Activated CD4-positive, alpha-beta memory T cell treated with anti-CD3 and anti-CD28 coated beads for 36 hours (primary cell): ENCODE data around the gene SLC22A15. TPM values are rescaled to one million over a fixed set of nuclear protein-coding genes. Genes with fewer than 3 reads are reported as not detected.
"Not testable (repeated sequence)": the region's sequence is repeated elsewhere in the genome, so short reads cannot be mapped to it uniquely, and the experiment has no call there.

Experiments used
- CTCF ChIA-PET: fragments of 350-600 bp; sonication (Branson Sonifier 250); formaldehyde crosslinking; loops from one replicate; lab custom pipeline; 2021; ENCODE audit warnings: antibody characterized with exemption, inconsistent platforms; lab: Charles Lee
- POLR2A ChIA-PET: fragments of 350-600 bp; sonication (Branson Sonifier 250); formaldehyde crosslinking; loops from one replicate; lab custom pipeline; 2021; ENCODE audit warnings: antibody characterized with exemption; lab: Charles Lee
- DNase-seq: peaks from one replicate; pipeline ENCODE4 v3.0.0-alpha.2; 2020
- H3K27ac Mint-ChIP-seq: one replicate; pipeline ENCODE4 v1.8.0; 2021; ENCODE audit warnings: mixed read lengths
- H3K27me3 Mint-ChIP-seq: one replicate; pipeline ENCODE4 v1.8.0; 2021; ENCODE audit warnings: mixed read lengths
- H3K36me3 Mint-ChIP-seq: one replicate; pipeline ENCODE4 v1.8.0; 2021; ENCODE audit warnings: mixed read lengths
- H3K4me1 Mint-ChIP-seq: one replicate; pipeline ENCODE4 v1.8.0; 2021; ENCODE audit warnings: low read depth, mixed read lengths
- H3K4me3 Mint-ChIP-seq: one replicate; pipeline ENCODE4 v1.8.0; 2021; ENCODE audit warnings: mild to moderate bottlenecking, mixed read lengths
- H3K9me3 Mint-ChIP-seq: one replicate; pipeline ENCODE4 v1.8.0; 2021; ENCODE audit warnings: mixed read lengths
- intact Hi-C: fragments of 100-400 bp; cut with micrococcal nuclease; formaldehyde crosslinking; loops from one replicate; pipeline ENCODE4 v1.15.1; 2023
- total RNA-seq, 2 experiments: library from RNA; stranded (reverse); gene quantifications; one replicate each; pipeline ENCODE4 v1.2.3, GENCODE V29; 2021

The SLC22A15 gene
- total RNA-seq, 2 experiments from 2014 or later: 0.69 to 1.7 TPM

DNA sequence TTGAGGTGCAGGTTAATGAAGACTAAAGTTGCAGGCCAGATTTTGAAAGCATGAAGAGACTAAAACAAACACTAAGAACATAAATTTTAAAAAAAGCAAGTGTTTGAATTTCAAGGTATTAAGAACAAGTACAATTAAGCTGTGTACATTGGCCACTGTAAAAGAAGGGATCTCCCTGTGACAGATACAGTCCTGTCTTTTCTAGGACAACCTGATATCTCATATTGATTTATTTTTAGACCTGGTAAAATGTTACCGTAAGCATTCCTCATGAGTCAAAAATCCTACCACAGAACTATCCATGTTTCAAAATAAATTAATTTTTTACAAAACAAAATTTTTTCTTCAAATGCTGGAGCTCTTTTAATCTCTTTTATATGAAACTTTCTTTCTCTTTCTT, 39.4 kb downstream of the SLC22A15 start:
- Mint-ChIP-seq H3K27me3 (peaks cover 1% of the 10 kb centered on the region), H3K9me3 (no peaks in the 10 kb centered on the region), H3K36me3 (no peaks in the 10 kb centered on the region), H3K4me1 (no peaks in the 10 kb centered on the region), H3K27ac (no peak overlapping the region), H3K4me3 (no peak overlapping the region)
- DNase-seq: no peak
- CTCF ChIA-PET: no interaction called here
- intact Hi-C loops: no loop called here
- POLR2A ChIA-PET: no interaction called here

DNA sequence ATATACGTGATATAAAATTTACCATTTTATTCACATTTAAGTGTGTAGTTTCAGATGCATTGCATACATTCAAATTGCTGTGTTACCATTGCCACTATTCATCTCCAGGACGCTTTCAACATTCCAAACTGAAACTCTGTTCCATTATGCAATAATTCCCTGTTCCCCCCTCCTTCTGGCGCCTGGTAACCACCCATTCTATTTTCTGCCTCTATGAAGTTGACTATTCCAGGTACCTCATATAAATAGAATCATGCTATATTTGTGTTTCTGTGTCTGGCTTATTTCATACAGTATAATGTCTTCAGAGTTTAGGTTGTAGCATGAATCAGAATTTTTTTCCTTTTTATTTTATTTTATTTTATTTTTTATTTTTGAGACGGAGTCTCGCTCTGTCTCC, 41.7 kb downstream of the SLC22A15 start:
- intact Hi-C loops: no loop called here
- Mint-ChIP-seq H3K27ac (no peak overlapping the region), H3K9me3 (no peaks in the 10 kb centered on the region), H3K4me3 (no peak overlapping the region), H3K4me1 (no peaks in the 10 kb centered on the region), H3K36me3 (no peaks in the 10 kb centered on the region), H3K27me3 (peaks cover 1% of the 10 kb centered on the region)
- no peak for DNase-seq
- CTCF ChIA-PET: no interaction called here
- POLR2A ChIA-PET: no interaction called here

DNA sequence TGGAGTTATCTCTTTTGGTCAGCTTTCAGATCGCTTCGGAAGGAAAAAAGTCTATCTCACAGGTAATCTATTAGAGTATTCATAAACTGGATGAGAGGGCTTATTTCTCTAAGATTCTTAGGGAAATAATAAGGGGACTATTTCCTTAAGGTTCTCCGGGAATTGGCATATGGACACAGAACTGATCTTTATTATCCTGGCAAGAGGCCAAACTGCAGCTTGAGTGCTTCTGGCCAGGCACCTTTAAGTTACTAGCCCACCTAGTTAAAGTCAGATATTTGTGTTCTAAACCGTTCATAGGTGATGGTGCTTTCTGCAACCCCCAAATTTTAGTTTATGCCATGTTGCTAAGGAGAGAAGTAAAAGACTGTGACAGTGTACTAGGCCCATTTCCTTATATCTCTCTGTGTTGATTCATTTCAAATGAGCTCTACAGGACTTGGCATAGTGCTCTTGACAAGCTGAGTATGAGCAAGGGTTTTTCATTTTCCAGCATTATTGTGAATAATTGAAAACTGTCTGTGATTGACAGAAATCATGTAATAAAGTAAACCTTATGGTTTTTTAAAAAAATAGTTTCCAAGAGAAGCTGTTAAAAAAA, 43.4 kb downstream of the SLC22A15 start:
- DNase-seq: no peak
- Mint-ChIP-seq H3K27ac (no peak overlapping the region), H3K9me3 (no peaks in the 10 kb centered on the region), H3K4me3 (no peak overlapping the region), H3K36me3 (no peaks in the 10 kb centered on the region), H3K27me3 (peaks cover 1% of the 10 kb centered on the region), H3K4me1 (no peaks in the 10 kb centered on the region)
- intact Hi-C loops: no loop called here
- POLR2A ChIA-PET: no interaction called here
- CTCF ChIA-PET: interaction anchor here (0.6 to 4.5 kb wide), 18 partner anchors 9 to 881 kb away, joined by 3 to 32 read pairs (median 5); no protein-coding TSS in a partner anchor

DNA sequence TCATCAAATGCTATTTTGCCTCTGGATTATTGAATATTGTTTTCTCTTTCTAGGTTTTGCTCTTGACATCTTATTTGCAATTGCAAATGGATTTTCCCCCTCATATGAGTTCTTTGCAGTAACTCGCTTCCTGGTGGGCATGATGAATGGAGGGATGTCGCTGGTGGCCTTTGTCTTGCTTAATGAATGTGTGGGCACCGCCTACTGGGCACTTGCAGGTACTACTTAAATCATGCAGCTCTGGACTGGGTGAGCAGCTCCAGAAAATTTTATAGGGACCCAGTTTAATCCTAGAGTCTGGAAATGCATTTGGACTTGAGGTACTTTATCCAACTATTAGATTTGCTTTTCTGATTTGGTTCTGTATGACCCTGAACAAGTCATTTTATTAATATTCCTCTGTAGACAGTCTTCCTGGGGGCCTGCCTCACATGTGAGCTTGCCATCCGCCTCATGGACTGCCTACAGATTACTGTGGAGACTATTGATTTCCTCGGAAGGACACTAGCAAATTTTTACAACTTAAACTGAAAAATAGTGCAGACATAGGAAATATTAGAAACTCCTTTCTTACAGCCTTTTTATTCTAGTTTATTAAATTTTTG, 44.5 kb downstream of the SLC22A15 start:
- POLR2A ChIA-PET: no interaction called here
- intact Hi-C loops: no loop called here
- no peak overlapping the region for H3K27ac Mint-ChIP-seq
- CTCF ChIA-PET: interaction anchor here (0.6 to 4.5 kb wide), 23 partner anchors 8 to 882 kb away, joined by 3 to 32 read pairs (median 5); no protein-coding TSS in a partner anchor
- DNase-seq: peak; percentile 65
- no peaks in the 10 kb centered on the region for H3K36me3 Mint-ChIP-seq
- H3K4me3 Mint-ChIP-seq: no peak overlapping the region
- no peaks in the 10 kb centered on the region for H3K9me3 Mint-ChIP-seq
- H3K4me1 Mint-ChIP-seq: no peaks in the 10 kb centered on the region
- H3K27me3 Mint-ChIP-seq: peaks cover 1% of the 10 kb centered on the region

GRCh38 chr1:116024626-116025025, 48.3 kb downstream of the SLC22A15 start:
- POLR2A ChIA-PET: no interaction called here
- CTCF ChIA-PET: interaction anchor here (0.9 kb wide), 1 partner anchor 416 kb away, joined by 3 read pairs; no protein-coding TSS in a partner anchor
- intact Hi-C loops: no loop called here

GRCh38 chr1:116026631-116027030, 50.3 kb downstream of the SLC22A15 start:
- Mint-ChIP-seq H3K36me3 (no peaks in the 10 kb centered on the region), H3K4me1 (no peaks in the 10 kb centered on the region), H3K27ac (no peak overlapping the region), H3K27me3 (no peaks in the 10 kb centered on the region), H3K4me3 (no peak overlapping the region), H3K9me3 (no peaks in the 10 kb centered on the region)
- intact Hi-C loops: no loop called here
- POLR2A ChIA-PET: no interaction called here
- DNase-seq: no peak
- CTCF ChIA-PET: no interaction called here

More at GRCh38 chr1:116024626-116025025, 48.3 kb downstream of the SLC22A15 start:
- no peaks in the 10 kb centered on the region for H3K9me3 Mint-ChIP-seq
- H3K4me1 Mint-ChIP-seq: no peaks in the 10 kb centered on the region
- no peak overlapping the region for H3K4me3 Mint-ChIP-seq
- H3K36me3 Mint-ChIP-seq: no peaks in the 10 kb centered on the region
- DNase-seq: no peak
- H3K27me3 Mint-ChIP-seq: peaks cover 1% of the 10 kb centered on the region
- H3K27ac Mint-ChIP-seq: no peak overlapping the region

DNA sequence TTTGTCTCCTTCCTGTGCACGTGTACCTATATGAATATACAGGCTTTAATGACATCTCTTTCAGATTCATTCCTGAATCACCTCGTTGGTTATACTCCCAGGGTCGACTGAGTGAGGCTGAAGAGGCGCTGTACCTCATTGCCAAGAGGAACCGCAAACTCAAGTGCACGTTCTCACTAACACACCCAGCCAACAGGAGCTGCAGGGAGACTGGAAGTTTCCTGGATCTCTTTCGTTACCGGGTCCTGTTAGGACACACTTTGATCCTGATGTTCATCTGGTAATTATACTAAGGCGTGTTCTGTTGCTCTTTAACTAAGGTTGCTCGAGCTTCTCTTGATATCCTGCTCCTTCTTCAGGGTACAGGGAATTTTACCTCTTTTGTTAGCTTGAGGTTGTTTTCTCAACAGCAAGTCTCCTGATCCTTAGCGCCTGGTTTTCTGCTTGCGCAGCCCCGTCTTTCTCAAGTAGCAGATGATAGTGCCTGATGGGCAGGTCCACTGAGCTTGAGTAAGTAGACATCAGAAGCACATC, 55.1 kb downstream of the SLC22A15 start:
- POLR2A ChIA-PET: no interaction called here
- H3K4me1 Mint-ChIP-seq: no peaks in the 10 kb centered on the region
- no peaks in the 10 kb centered on the region for H3K36me3 Mint-ChIP-seq
- CTCF ChIA-PET: no interaction called here
- no peak overlapping the region for H3K27ac Mint-ChIP-seq
- H3K27me3 Mint-ChIP-seq: no peaks in the 10 kb centered on the region
- intact Hi-C loops: no loop called here
- no peaks in the 10 kb centered on the region for H3K9me3 Mint-ChIP-seq
- H3K4me3 Mint-ChIP-seq: no peak overlapping the region
- no peak for DNase-seq

- H3K4me3 Mint-ChIP-seq: no peak overlapping the region
- no peak for DNase-seq
- no peaks in the 10 kb centered on the region for H3K36me3 Mint-ChIP-seq
- intact Hi-C loops: no loop called here
- H3K27ac Mint-ChIP-seq: no peak overlapping the region
- no peaks in the 10 kb centered on the region for H3K4me1 Mint-ChIP-seq
- H3K9me3 Mint-ChIP-seq: no peaks in the 10 kb centered on the region
- ChIA-PET POLR2A (no interaction called here), CTCF (interaction anchor here (2.6 kb wide), 1 partner anchor 12 kb away, joined by 8 read pairs; no protein-coding TSS in a partner anchor)
- no peaks in the 10 kb centered on the region for H3K27me3 Mint-ChIP-seq
Observed at GRCh38 chr1:116033322-116033721, 57.0 kb downstream of the SLC22A15 start.

- Mint-ChIP-seq H3K4me3 (no peak overlapping the region), H3K4me1 (no peaks in the 10 kb centered on the region), H3K9me3 (no peaks in the 10 kb centered on the region), H3K36me3 (no peaks in the 10 kb centered on the region), H3K27me3 (peaks cover 4% of the 10 kb centered on the region), H3K27ac (no peak overlapping the region)
- no peak for DNase-seq
- ChIA-PET CTCF (no interaction called here), POLR2A (no interaction called here)
- intact Hi-C loops: no loop called here
Observed at GRCh38 chr1:116036255-116036654, 59.9 kb downstream of the SLC22A15 start.

- H3K27me3 Mint-ChIP-seq: peaks cover 4% of the 10 kb centered on the region
- H3K9me3 Mint-ChIP-seq: no peaks in the 10 kb centered on the region
- no peak overlapping the region for H3K4me3 Mint-ChIP-seq
- DNase-seq: no peak
- H3K36me3 Mint-ChIP-seq: no peaks in the 10 kb centered on the region
- CTCF ChIA-PET: no interaction called here
- intact Hi-C loops: no loop called here
- POLR2A ChIA-PET: no interaction called here
- no peaks in the 10 kb centered on the region for H3K4me1 Mint-ChIP-seq
- H3K27ac Mint-ChIP-seq: no peak overlapping the region
Observed at GRCh38 chr1:116038679-116039078, 62.4 kb downstream of the SLC22A15 start.

- CTCF ChIA-PET: no interaction called here
Observed at GRCh38 chr1:116044071-116044470, 67.8 kb downstream of the SLC22A15 start.

DNA sequence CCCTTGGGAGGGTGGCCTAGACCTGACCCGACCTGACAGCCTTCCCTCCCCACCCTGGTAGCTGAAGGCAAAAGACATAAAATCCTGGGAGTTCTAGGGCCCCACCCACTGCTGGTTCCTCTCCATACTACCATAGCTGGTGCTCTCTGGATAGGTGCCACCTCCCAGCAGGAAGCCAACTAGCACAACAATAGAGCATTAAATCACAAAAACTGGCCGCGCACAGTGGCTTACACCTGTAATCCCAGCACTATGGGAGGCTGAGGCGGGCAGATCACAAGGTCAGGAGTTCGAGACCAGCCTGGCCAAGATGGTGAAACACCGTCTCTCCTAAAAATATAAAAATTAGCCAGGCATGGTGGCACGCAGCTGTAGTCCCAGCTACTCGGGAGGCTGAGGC, 70.6 kb downstream of the SLC22A15 start:
- peaks cover 13% of the 10 kb centered on the region for H3K27me3 Mint-ChIP-seq
- DNase-seq, H3K27ac Mint-ChIP-seq, H3K4me1 Mint-ChIP-seq, H3K36me3 Mint-ChIP-seq, H3K4me3 Mint-ChIP-seq, intact Hi-C loops, CTCF ChIA-PET, H3K9me3 Mint-ChIP-seq, POLR2A ChIA-PET: not testable (repeated sequence)

More at GRCh38 chr1:116044071-116044470, 67.8 kb downstream of the SLC22A15 start:
- no peaks in the 10 kb centered on the region for H3K36me3 Mint-ChIP-seq
- no peak overlapping the region for H3K4me3 Mint-ChIP-seq
- DNase-seq: no peak
- POLR2A ChIA-PET: no interaction called here
- H3K4me1 Mint-ChIP-seq: no peaks in the 10 kb centered on the region
- H3K27me3 Mint-ChIP-seq: peaks cover 6% of the 10 kb centered on the region
- intact Hi-C loops: no loop called here
- H3K9me3 Mint-ChIP-seq: no peaks in the 10 kb centered on the region
- H3K27ac Mint-ChIP-seq: no peak overlapping the region
